ENCODE results near the gene PCK2. TPM values are rescaled to one million over a fixed set of nuclear protein-coding genes. Genes with fewer than 3 reads are reported as not detected.

The PCK2 gene
- total and polyA plus RNA-seq, 2 of the 13 experiments (the other 11 are each of a cell fraction or from before 2014, with no cell fraction given): 129 to 272 TPM

- TF ChIP-seq ZBTB43 (CRISPR knock-in tag; conservative IDR thresholded peaks at IDR 0.05) (peak; percentile 87), HMG20A (CRISPR knock-in tag; IDR thresholded peaks at IDR 0.05; ENCODE audit: borderline replicate concordance) (peak; percentile 83), ZNF12 (CRISPR knock-in tag; IDR thresholded peaks at IDR 0.05) (0 out of 2 replicates have a peak, but pooled peaks have one; percentile 46), WIZ (CRISPR knock-in tag; IDR thresholded peaks at IDR 0.05) (no peak; the same call in none of the 2 replicates), TERF1 (CRISPR knock-in tag; IDR thresholded peaks at IDR 0.05) (no peak; the same call in 1 of the 2 replicates), ARID5B (CRISPR knock-in tag; IDR thresholded peaks at IDR 0.05) (peak; percentile 99), AKNA (CRISPR knock-in tag; IDR thresholded peaks at IDR 0.05; ENCODE audit: borderline replicate concordance) (0 out of 2 replicates have a peak, but pooled peaks have one; percentile 40), ZMAT3 (CRISPR knock-in tag; conservative IDR thresholded peaks at IDR 0.05) (peak; percentile 99), YEATS4 (CRISPR knock-in tag; IDR thresholded peaks at IDR 0.05; ENCODE audit: borderline replicate concordance) (peak; percentile 100), ZNF430 (CRISPR knock-in tag; IDR thresholded peaks at IDR 0.05) (peak; percentile 98), ASH2L (IDR thresholded peaks at IDR 0.05; ENCODE audit: insufficient read length, low read depth, low read length) (peak; percentile 96), KAT7 (CRISPR knock-in tag; IDR thresholded peaks at IDR 0.05; ENCODE audit: borderline replicate concordance) (peak; percentile 100), ZEB1 (IDR thresholded peaks at IDR 0.05; ENCODE audit: insufficient replicate concordance, low read depth) (no peak), NFE2L1 (CRISPR knock-in tag; IDR thresholded peaks at IDR 0.05; ENCODE audit: borderline replicate concordance) (no peak), CREBL2 (CRISPR knock-in tag; IDR thresholded peaks at IDR 0.05; ENCODE audit: borderline replicate concordance) (no peak; the same call in 1 of the 2 replicates), ZNF253 (CRISPR knock-in tag; IDR thresholded peaks at IDR 0.05; ENCODE audit: borderline replicate concordance) (peak; percentile 89; the same call in 1 of the 2 replicates)
These were observed 19.9 kb downstream of the PCK2 start (continued) for GRCh38 chr14:24113801-24114531.
